OCI-LY3 (cell line): ENCODE measurements around the gene BEST1.

ENCODE experiments used
- EZH2phosphoT487 ChIP-seq: fragments of 200-600 bp; shearing (Covaris generic); IDR thresholded peaks from 2 replicates; pipeline ENCODE4 v1.6.1; 2018; ENCODE audit warnings: antibody characterized with exemption, mixed run types, low read depth
- TF ChIP-seq, protein P1 (sequence below): fragments of 200-600, 300-600 bp; sonication (generic); IDR thresholded peaks from 2 replicates; pipeline ENCODE4 v1.5.1; 2014; ENCODE audit warnings: antibody characterized with exemption, low read length, low read depth

DNA sequence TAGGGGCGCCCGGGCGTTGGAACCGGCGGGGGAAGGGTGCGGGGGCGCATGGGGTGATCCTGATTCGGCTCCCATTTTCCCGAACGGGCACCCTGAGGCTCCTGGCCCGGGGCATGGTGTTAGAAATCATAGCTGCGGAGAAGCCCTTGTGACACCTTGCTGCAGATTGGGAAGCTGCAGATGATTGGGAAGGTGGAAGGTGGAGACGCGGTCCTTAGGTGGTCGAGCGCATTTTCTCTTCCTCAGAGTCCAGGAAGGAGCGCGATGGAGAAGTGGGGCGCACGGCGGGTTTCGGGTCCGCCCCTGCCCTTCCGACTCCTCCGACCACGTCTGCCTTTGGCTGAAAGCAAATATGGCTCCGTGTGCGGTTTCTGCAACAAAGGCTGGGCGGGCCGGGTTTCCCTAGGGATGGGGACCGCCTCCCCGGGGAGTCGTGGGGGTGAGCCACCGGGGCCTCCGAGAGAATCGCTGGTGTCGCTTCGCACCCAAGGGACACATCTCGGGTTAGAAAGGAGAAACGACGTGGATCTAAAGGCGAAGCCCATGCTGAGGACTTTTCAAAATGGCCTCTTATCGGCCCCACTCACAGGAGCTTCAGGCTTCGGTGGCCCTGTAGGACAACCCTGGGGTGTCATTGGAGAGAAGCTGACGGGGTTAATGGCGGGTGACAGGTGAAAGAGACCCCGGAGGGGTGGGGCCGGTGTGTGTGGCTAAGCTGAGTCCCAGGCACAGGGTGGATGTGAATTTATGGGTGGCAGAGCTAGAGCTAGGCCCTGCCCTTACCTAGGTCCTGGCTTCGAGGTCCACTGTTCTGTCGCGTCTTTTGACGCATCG lies 18.0 kb downstream of the BEST1 start:
- TF ChIP-seq, protein P1, sequence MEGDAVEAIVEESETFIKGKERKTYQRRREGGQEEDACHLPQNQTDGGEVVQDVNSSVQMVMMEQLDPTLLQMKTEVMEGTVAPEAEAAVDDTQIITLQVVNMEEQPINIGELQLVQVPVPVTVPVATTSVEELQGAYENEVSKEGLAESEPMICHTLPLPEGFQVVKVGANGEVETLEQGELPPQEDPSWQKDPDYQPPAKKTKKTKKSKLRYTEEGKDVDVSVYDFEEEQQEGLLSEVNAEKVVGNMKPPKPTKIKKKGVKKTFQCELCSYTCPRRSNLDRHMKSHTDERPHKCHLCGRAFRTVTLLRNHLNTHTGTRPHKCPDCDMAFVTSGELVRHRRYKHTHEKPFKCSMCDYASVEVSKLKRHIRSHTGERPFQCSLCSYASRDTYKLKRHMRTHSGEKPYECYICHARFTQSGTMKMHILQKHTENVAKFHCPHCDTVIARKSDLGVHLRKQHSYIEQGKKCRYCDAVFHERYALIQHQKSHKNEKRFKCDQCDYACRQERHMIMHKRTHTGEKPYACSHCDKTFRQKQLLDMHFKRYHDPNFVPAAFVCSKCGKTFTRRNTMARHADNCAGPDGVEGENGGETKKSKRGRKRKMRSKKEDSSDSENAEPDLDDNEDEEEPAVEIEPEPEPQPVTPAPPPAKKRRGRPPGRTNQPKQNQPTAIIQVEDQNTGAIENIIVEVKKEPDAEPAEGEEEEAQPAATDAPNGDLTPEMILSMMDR, result no peak
- no peak for TF ChIP-seq EZH2phosphoT487
